Activated naive CD4-positive, alpha-beta T cell treated with anti-CD3 and anti-CD28 coated beads, Interleukin-2, amount 10 ng/mL, durations not matched to agents 7 days and 5 days (primary cell): ENCODE results near the gene PIK3R5.
A peak's percentile ranks its signal among the peaks of the same experiment; 100 is the strongest.

Experiments used
- CTCF ChIA-PET: fragments of 350-600 bp; sonication (Branson Sonifier 250); formaldehyde crosslinking; loops from one replicate; lab custom pipeline; 2021; ENCODE audit warnings: antibody characterized with exemption; lab: Charles Lee
- DNase-seq: peaks from one replicate; pipeline ENCODE4 v3.0.0-alpha.2; 2020
- H3K27ac Mint-ChIP-seq: one replicate; pipeline ENCODE4 v1.8.0; 2021; ENCODE audit warnings: mild to moderate bottlenecking, moderate library complexity, mixed read lengths
- H3K27me3 Mint-ChIP-seq: one replicate; pipeline ENCODE4 v1.8.0; 2021; ENCODE audit warnings: mild to moderate bottlenecking, mixed read lengths
- H3K36me3 Mint-ChIP-seq: one replicate; pipeline ENCODE4 v1.8.0; 2021; ENCODE audit warnings: mixed read lengths
- H3K4me1 Mint-ChIP-seq: one replicate; pipeline ENCODE4 v1.8.0; 2021; ENCODE audit warnings: mixed read lengths
- H3K4me3 Mint-ChIP-seq: one replicate; pipeline ENCODE4 v1.8.0; 2021; ENCODE audit warnings: mild to moderate bottlenecking, moderate library complexity, mixed read lengths
- H3K9me3 Mint-ChIP-seq: one replicate; pipeline ENCODE4 v1.8.0; 2021; ENCODE audit warnings: mixed read lengths

Gene PIK3R5

GRCh38 chr17:8940866-8941471 is 24.5 kb downstream of the PIK3R5 start:
- H3K27me3 Mint-ChIP-seq, result no peaks in the 10 kb centered on the region
- peak; percentile 73 for DNase-seq
- H3K27ac Mint-ChIP-seq, result peak overlapping the region; percentile 100
- CTCF ChIA-PET, result interaction anchor here (0.8 kb wide), 1 partner anchor 13 kb away, joined by 3 read pairs; no protein-coding TSS in a partner anchor
- peaks cover 73% of the 10 kb centered on the region for H3K36me3 Mint-ChIP-seq
- peaks cover 5% of the 10 kb centered on the region for H3K9me3 Mint-ChIP-seq
- peak overlapping the region; percentile 69 for H3K4me3 Mint-ChIP-seq
- peaks cover 95% of the 10 kb centered on the region for H3K4me1 Mint-ChIP-seq

DNA sequence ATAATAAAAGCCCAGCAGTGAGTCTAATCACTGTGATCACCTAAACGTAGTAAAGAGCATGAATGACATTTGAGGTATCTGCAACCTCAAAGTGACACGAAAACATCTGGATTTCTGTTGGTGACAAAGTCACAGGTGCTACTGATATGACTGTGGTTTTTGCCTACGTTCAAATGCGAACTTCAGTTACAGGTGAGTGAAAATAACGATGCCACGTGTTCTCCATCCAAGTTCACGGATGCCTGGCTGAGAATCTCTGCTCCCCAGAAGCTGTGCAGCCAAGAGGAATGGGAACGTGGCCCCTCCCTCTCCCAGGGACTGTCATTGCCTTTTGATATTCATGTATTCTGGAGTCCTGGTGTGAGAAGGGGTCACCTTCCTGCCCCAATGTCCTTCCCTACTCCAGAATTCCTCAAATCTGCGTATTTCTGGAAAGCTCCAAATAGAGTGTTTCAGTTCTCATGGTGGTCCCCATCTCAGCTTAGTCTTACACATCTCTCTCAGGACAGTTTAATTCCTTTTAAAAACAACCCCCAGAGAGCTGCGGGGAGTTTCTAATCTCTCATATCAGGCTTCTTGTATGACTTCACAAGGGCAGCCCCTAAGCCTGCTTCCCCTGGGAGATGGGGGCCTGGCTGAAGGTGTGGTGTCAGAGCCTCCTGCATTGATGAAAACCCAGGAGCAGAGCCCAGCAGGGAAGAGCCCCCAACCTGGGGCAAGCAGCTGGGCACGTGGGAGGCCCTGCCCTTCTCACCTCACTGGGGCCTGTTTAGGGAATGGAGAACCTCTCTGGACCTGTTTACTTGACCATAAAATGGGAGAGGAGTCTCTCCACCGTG is 25.8 kb downstream of the PIK3R5 start:
- CTCF ChIA-PET, result interaction anchor here (0.7 to 1.6 kb wide), 3 partner anchors 14 to 45 kb away, joined by 3 to 4 read pairs (median 3); no protein-coding TSS in a partner anchor
- no peaks in the 10 kb centered on the region for H3K27me3 Mint-ChIP-seq
- DNase-seq, result no peak
- peaks cover 9% of the 10 kb centered on the region for H3K9me3 Mint-ChIP-seq
- H3K36me3 Mint-ChIP-seq, result peaks cover 68% of the 10 kb centered on the region
- peak overlapping the region; percentile 100 for H3K27ac Mint-ChIP-seq
- H3K4me1 Mint-ChIP-seq, result peaks cover 93% of the 10 kb centered on the region
- H3K4me3 Mint-ChIP-seq, result peak overlapping the region; percentile 46

DNA sequence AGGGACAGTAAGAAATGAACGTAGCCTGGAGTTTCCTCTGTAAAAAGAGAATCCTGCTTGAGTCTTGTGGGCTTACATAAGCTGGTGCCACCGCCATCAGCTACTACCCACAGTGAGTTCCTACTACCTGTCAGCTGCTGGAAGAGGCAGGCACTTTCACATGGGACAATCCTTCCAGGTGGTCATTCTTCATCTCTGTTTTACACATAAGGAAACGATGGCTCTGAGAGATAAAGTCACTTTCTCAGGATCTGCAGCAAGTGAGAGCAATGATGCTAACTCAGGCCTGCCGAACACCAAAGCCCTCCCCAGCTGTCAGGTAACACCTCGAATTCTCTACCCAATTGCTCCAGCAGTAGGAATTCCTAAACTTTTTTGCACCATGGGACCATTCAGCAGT is 26.6 kb downstream of the PIK3R5 start:
- H3K4me1 Mint-ChIP-seq, result peaks cover 93% of the 10 kb centered on the region
- CTCF ChIA-PET, result interaction anchor here (1.6 kb wide), 1 partner anchor 44 kb away, joined by 4 read pairs; no protein-coding TSS in a partner anchor
- peaks cover 7% of the 10 kb centered on the region for H3K9me3 Mint-ChIP-seq
- DNase-seq, result no peak
- peaks cover 64% of the 10 kb centered on the region for H3K36me3 Mint-ChIP-seq
- H3K27me3 Mint-ChIP-seq, result no peaks in the 10 kb centered on the region
- peak overlapping the region; percentile 100 for H3K27ac Mint-ChIP-seq
- H3K4me3 Mint-ChIP-seq, result peak overlapping the region; percentile 14

DNA sequence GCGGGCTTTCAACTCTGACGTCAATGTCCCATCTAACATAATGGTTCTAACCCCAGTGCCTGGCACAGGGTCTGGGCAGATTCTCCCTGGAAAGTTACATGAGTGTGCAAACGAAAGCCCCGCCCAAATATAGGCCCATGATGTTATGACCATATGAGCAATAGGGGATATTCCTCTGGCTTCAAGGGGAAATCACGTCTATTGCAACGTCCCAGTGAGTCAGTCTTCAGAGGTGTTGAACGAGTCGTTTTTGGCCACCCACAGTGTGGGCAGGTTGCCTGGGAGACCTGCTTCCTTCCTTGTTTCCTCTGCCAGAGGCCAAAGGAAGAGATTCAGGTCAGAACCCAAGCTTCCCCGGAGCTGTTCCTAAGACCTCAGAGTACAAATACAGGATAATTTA is 30.3 kb downstream of the PIK3R5 start:
- H3K36me3 Mint-ChIP-seq, result peaks cover 75% of the 10 kb centered on the region
- H3K27ac Mint-ChIP-seq, result no peak overlapping the region
- H3K27me3 Mint-ChIP-seq, result no peaks in the 10 kb centered on the region
- H3K4me1 Mint-ChIP-seq, result peaks cover 73% of the 10 kb centered on the region
- H3K4me3 Mint-ChIP-seq, result no peak overlapping the region
- H3K9me3 Mint-ChIP-seq, result peaks cover 20% of the 10 kb centered on the region
- DNase-seq, result peak; percentile 52
- CTCF ChIA-PET, result interaction anchor here (0.6 to 1.0 kb wide), 2 partner anchors 40 to 131 kb away, joined by 3 read pairs; no protein-coding TSS in a partner anchor

DNA sequence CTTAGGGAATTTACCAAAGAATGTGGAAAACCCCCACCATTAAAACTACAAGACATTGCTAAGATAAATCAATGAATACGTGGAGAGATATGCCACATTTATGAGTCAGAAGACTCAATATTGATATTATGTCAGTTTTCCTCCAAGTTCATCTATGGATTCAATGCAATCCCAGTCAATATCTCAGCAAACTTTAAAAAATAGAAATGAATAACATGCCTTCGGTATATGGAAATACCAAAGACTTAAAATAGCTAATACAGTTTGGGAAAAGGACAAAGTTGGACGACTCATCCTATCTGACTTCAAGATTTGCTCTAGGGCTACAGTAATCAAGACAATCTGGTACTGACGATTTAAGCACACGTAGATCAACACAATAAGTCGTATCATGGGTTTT is 31.2 kb downstream of the PIK3R5 start:
- Mint-ChIP-seq H3K9me3 (peaks cover 28% of the 10 kb centered on the region), H3K36me3 (peaks cover 75% of the 10 kb centered on the region), H3K27ac (no peak overlapping the region), H3K27me3 (no peaks in the 10 kb centered on the region), H3K4me3 (no peak overlapping the region), H3K4me1 (peaks cover 70% of the 10 kb centered on the region)
- no peak for DNase-seq
- CTCF ChIA-PET, result interaction anchor here (0.6 to 1.0 kb wide), 2 partner anchors 39 to 86 kb away, joined by 3 to 5 read pairs; no protein-coding TSS in a partner anchor

DNA sequence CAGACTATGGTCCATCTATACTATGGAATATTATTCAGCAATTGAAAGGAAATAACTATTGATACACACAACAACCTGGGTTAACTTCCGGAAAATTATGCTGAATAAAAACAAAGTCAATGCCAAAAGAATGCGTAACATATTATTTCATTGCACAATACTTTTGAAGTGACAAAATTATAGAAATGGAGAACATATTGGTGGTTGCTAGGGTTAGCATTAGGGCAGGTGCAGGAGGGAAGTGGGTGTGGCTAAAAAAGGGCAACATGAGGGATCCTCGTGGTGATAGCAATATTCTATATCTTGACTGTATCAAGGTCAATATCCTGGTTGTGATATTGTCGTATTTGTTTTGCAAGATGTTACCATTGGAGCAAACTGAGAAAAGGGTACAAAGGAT is 34.9 kb downstream of the PIK3R5 start:
- Mint-ChIP-seq H3K27ac (no peak overlapping the region), H3K27me3 (no peaks in the 10 kb centered on the region), H3K4me1 (peaks cover 41% of the 10 kb centered on the region), H3K36me3 (peaks cover 69% of the 10 kb centered on the region), H3K9me3 (peaks cover 50% of the 10 kb centered on the region), H3K4me3 (no peak overlapping the region)
- CTCF ChIA-PET, result no interaction called here
- DNase-seq, result no peak

- no peak overlapping the region for H3K27ac Mint-ChIP-seq
Measured at GRCh38 chr17:8928347-8928746, 37.2 kb downstream of the PIK3R5 start.

DNA sequence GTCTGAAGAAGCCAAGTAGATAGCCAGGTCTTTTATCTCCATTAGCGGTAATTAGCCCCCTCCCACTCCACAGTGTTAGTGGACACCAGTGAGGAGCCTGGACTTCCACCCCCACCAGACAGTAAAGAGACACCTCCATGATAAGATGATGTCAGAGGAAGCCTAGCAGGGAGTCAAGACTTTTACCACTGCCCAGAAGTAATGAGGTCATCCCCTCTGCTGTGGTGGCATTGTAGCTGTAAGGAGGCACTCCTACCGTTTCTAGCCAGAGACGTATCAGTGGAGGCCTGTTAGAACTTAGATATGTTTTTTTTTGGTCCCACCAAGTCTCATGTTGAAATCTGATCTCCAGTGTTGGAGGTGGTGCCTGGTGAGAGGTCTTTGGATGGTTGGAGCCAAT is 38.1 kb downstream of the PIK3R5 start:
- Mint-ChIP-seq H3K4me3 (no peak overlapping the region), H3K4me1 (peaks cover 26% of the 10 kb centered on the region), H3K9me3 (peaks cover 45% of the 10 kb centered on the region), H3K27me3 (no peaks in the 10 kb centered on the region), H3K27ac (peak overlapping the region; percentile 64), H3K36me3 (peaks cover 62% of the 10 kb centered on the region)
- CTCF ChIA-PET, result interaction anchor here (0.9 to 1.0 kb wide), 2 partner anchors 70 to 141 kb away, joined by 3 read pairs; no protein-coding TSS in a partner anchor
- no peak for DNase-seq

More at GRCh38 chr17:8928347-8928746, 37.2 kb downstream of the PIK3R5 start:
- Mint-ChIP-seq H3K4me3 (no peak overlapping the region), H3K36me3 (peaks cover 58% of the 10 kb centered on the region), H3K9me3 (peaks cover 42% of the 10 kb centered on the region), H3K4me1 (peaks cover 23% of the 10 kb centered on the region), H3K27me3 (no peaks in the 10 kb centered on the region)
- CTCF ChIA-PET, result no interaction called here
- DNase-seq, result no peak

- peaks cover 19% of the 10 kb centered on the region for H3K4me1 Mint-ChIP-seq
- no peak overlapping the region for H3K27ac Mint-ChIP-seq
- no peak for DNase-seq
- peaks cover 54% of the 10 kb centered on the region for H3K36me3 Mint-ChIP-seq
- H3K9me3 Mint-ChIP-seq, result peaks cover 38% of the 10 kb centered on the region
- H3K27me3 Mint-ChIP-seq, result no peaks in the 10 kb centered on the region
- CTCF ChIA-PET, result no interaction called here
- H3K4me3 Mint-ChIP-seq, result no peak overlapping the region
Measured at GRCh38 chr17:8925808-8926207, 39.7 kb downstream of the PIK3R5 start.

DNA sequence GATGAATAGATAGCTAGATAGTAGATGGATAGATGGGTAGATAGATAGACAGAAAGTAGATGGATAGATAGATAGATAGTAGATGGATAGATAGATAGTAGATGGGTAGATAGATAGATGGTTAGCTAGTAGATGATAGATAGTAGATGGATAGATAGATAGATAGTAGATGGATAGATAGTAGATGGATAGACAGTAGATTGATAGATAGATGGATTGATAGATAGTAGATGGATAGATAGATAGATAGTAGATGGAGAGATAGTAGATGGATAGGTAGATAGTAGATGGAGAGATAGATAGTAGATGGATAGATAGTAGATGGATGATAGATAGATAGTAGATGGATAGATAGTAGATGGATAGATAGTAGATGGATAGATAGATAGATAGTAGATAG is 40.4 kb downstream of the PIK3R5 start:
- peaks cover 34% of the 10 kb centered on the region for H3K9me3 Mint-ChIP-seq
- peaks cover 51% of the 10 kb centered on the region for H3K36me3 Mint-ChIP-seq
- H3K4me3 Mint-ChIP-seq, result no peak overlapping the region
- H3K27ac Mint-ChIP-seq, result no peak overlapping the region
- H3K27me3 Mint-ChIP-seq, result no peaks in the 10 kb centered on the region
- DNase-seq, result no peak
- CTCF ChIA-PET, result no interaction called here
- H3K4me1 Mint-ChIP-seq, result peaks cover 15% of the 10 kb centered on the region

GRCh38 chr17:8924595-8924994 is 40.9 kb downstream of the PIK3R5 start:
- CTCF ChIA-PET, result no interaction called here

GRCh38 chr17:8923762-8924161 is 41.7 kb downstream of the PIK3R5 start:
- CTCF ChIA-PET, result interaction anchor here (0.7 kb wide), 1 partner anchor 62 kb away, joined by 5 read pairs; no protein-coding TSS in a partner anchor
- H3K4me1 Mint-ChIP-seq, result peaks cover 10% of the 10 kb centered on the region
- H3K36me3 Mint-ChIP-seq, result peaks cover 53% of the 10 kb centered on the region
- no peaks in the 10 kb centered on the region for H3K27me3 Mint-ChIP-seq
- no peak overlapping the region for H3K4me3 Mint-ChIP-seq
- H3K9me3 Mint-ChIP-seq, result peaks cover 26% of the 10 kb centered on the region
- H3K27ac Mint-ChIP-seq, result no peak overlapping the region
- no peak for DNase-seq

More at GRCh38 chr17:8924595-8924994, 40.9 kb downstream of the PIK3R5 start:
- DNase-seq, result no peak
- no peaks in the 10 kb centered on the region for H3K27me3 Mint-ChIP-seq
- H3K27ac Mint-ChIP-seq, result no peak overlapping the region
- peaks cover 12% of the 10 kb centered on the region for H3K4me1 Mint-ChIP-seq
- no peak overlapping the region for H3K4me3 Mint-ChIP-seq
- peaks cover 28% of the 10 kb centered on the region for H3K9me3 Mint-ChIP-seq
- peaks cover 50% of the 10 kb centered on the region for H3K36me3 Mint-ChIP-seq

DNA sequence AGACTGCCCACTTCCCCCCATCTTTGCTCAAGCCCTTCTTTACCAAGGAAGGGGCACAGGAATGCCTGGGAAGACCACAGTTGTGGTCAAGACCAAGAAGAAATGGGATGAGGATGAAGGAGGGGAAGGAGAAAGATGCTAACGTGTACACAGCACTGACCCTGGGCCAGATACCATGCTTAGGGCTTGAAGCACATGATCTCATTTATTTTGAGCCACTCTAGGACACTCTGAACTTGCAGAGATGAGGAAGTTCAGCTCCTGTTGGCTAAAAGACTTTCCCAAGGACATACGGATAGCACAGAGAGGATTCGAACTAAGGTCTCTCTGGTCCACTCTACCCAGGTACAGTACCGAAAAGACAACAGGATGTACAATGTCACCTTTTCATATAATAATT is 42.6 kb downstream of the PIK3R5 start:
- peaks cover 10% of the 10 kb centered on the region for H3K4me1 Mint-ChIP-seq
- peaks cover 25% of the 10 kb centered on the region for H3K9me3 Mint-ChIP-seq
- H3K36me3 Mint-ChIP-seq, result peaks cover 52% of the 10 kb centered on the region
- no peak overlapping the region for H3K4me3 Mint-ChIP-seq
- no peak overlapping the region for H3K27ac Mint-ChIP-seq
- H3K27me3 Mint-ChIP-seq, result no peaks in the 10 kb centered on the region
- CTCF ChIA-PET, result no interaction called here
- DNase-seq, result no peak

DNA sequence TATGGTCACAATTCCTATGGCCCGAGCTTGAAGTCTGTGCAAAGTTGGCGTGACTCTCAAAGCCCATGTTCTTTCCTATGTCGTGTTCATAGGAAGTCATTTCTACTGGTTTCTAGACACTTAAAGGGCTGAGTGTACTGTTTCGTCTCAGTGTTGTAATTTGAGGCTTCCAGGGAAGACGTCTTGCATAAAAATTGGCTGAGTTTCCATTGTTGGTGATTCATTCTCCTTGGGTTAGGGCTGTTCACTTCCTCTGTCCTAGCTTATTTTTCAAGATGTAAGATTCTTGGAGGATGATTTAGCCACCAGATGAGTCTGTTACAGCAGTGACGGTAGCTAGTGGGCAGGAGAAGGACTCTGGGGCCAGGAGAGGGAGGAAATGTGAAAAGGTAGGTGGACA is 43.1 kb downstream of the PIK3R5 start:
- CTCF ChIA-PET, result interaction anchor here (0.9 kb wide), 1 partner anchor 28 kb away, joined by 3 read pairs; no protein-coding TSS in a partner anchor
- DNase-seq, result no peak
- H3K36me3 Mint-ChIP-seq, result peaks cover 50% of the 10 kb centered on the region
- peak overlapping the region; percentile 75 for H3K27ac Mint-ChIP-seq
- H3K9me3 Mint-ChIP-seq, result peaks cover 24% of the 10 kb centered on the region
- no peak overlapping the region for H3K4me3 Mint-ChIP-seq
- peaks cover 10% of the 10 kb centered on the region for H3K4me1 Mint-ChIP-seq
- no peaks in the 10 kb centered on the region for H3K27me3 Mint-ChIP-seq
